OCI-LY3 (cell line): ENCODE data around the gene WNT7A.

ENCODE experiments used
- EZH2phosphoT487 ChIP-seq: fragments of 200-600 bp; shearing (Covaris generic); IDR thresholded peaks from 2 replicates; pipeline ENCODE4 v1.6.1; 2018; ENCODE audit warnings: antibody characterized with exemption, mixed run types, low read depth
- TF ChIP-seq, protein P1 (sequence below): fragments of 200-600, 300-600 bp; sonication (generic); IDR thresholded peaks from 2 replicates; pipeline ENCODE4 v1.5.1; 2014; ENCODE audit warnings: antibody characterized with exemption, low read length, low read depth

DNA sequence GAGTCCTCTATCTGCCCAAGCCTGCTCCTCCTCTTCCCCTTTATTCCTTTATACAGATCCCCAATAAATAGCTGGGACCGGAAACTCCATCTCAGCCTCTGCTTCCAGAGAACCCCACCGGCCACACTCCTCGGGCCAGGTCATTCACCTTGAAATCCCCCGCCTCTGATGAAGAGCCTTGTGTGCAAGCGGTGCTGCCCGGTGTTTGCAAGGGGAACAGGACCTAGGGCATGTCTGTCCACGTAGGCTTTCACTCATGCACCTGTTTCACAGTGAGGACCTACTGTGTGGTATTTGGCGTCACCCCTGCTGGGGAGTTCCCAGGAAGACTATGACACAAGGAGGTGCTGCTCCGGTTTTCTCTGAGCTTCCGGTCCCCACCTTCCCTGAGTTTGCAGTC is 54.0 kb downstream of the WNT7A start:
- TF ChIP-seq, protein P1, sequence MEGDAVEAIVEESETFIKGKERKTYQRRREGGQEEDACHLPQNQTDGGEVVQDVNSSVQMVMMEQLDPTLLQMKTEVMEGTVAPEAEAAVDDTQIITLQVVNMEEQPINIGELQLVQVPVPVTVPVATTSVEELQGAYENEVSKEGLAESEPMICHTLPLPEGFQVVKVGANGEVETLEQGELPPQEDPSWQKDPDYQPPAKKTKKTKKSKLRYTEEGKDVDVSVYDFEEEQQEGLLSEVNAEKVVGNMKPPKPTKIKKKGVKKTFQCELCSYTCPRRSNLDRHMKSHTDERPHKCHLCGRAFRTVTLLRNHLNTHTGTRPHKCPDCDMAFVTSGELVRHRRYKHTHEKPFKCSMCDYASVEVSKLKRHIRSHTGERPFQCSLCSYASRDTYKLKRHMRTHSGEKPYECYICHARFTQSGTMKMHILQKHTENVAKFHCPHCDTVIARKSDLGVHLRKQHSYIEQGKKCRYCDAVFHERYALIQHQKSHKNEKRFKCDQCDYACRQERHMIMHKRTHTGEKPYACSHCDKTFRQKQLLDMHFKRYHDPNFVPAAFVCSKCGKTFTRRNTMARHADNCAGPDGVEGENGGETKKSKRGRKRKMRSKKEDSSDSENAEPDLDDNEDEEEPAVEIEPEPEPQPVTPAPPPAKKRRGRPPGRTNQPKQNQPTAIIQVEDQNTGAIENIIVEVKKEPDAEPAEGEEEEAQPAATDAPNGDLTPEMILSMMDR = no peak
- TF ChIP-seq EZH2phosphoT487 = no peak
